Cortex of kidney (tissue), 1 donor: ENCODE data around the gene NEK1.

Source experiments
- DNase-seq: peaks from one replicate; lab custom pipeline; 2025; lab: John Stamatoyannopoulos, UW

The NEK1 gene

DNA sequence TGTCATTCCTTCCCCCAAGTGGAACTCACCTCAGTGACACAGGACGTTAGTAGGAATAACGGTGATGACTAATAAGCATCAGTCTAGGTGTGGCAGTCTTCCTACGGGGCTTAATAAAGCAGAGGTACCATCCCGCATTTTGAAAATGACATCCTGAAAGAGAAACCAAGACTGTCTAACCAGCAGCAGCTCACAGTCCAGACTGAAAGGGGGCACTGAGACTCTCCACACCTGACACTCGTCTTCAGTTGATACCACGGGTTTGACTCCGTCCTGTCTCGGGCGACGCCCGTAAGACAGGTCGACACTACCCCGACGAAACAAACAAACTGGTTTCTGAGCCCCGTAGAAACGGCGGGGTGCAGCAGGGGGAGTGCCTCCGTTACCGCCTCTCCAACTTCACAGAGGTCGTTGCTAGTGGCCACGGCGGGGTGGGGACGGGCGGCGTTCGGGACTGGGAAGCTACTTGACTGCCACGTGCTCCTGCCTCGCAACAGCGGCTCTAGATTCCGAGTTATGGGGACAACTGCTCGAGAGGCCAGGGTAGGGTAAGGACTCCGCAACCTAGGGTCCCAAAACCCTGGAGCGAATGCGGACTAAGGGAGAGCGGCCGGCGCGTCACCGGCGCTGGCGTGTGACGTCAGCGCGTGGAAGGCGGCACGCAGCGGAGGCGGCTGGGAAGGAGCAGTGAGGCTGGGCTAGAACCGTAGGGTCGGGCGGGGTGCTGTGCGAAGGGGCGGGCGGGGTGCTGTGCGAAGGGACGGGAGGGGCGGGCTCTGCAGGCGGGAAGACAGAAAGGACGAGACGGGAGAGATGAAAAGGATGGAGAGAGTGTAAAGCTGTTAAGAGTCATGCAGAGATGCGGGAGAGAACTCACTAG lies at the start of gene NEK1:
NEK1 (minus strand) TSS at position 593 of the 880 bp plus-strand sequence. CDS start 9,953 bp downstream, outside the sequence.
- no peak for DNase-seq

- no peak for DNase-seq
Observed at GRCh38 chr4:169661761-169662160, 49.4 kb upstream of the NEK1 start.

- DNase-seq: no peak
Observed at GRCh38 chr4:169660929-169661328, 48.5 kb upstream of the NEK1 start.

DNA sequence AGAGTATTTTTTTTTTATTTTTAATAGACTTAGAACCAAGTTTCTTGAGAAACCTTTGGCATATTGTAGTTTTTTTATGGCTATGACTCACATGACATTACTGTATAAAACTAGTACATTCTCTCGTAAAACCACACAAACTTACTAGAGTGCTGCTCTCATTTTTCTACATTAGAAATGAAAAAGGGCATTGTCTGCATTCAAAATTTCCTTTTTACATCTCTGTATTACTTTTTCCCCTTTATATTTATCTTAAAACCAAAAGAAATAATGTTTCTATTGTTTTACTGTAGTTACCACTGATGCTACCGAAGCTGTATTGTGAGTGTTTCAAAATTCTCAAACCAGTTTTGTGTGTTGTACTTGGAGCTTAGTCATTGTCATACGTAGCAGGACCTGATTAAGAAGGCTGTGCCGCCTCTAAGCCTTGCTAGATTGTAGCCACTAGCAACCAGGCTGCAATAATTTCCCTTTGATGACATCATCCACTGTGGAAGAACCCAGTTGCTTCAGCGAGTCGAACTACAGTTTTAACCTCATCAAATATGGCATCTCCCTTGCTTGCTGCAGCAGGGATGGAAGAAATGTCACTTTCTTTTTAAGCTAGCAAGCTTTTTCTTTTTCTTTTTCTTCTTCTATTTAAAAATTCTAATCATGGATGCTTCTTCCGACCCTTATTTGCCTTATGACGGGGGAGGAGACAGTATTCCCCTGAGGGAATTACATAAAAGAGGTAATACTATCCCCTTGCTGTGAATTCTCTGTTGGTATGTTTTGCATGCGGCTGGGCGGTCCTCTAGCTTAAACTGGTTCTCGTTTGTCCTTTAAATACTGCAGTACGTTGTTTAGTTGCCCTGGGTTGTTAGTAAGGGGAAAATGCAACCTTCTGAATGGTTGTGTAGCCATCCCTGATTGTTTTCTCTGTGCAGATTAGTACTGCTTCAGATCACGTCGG lies 47.6 kb upstream of the NEK1 start:
- no peak for DNase-seq

DNA sequence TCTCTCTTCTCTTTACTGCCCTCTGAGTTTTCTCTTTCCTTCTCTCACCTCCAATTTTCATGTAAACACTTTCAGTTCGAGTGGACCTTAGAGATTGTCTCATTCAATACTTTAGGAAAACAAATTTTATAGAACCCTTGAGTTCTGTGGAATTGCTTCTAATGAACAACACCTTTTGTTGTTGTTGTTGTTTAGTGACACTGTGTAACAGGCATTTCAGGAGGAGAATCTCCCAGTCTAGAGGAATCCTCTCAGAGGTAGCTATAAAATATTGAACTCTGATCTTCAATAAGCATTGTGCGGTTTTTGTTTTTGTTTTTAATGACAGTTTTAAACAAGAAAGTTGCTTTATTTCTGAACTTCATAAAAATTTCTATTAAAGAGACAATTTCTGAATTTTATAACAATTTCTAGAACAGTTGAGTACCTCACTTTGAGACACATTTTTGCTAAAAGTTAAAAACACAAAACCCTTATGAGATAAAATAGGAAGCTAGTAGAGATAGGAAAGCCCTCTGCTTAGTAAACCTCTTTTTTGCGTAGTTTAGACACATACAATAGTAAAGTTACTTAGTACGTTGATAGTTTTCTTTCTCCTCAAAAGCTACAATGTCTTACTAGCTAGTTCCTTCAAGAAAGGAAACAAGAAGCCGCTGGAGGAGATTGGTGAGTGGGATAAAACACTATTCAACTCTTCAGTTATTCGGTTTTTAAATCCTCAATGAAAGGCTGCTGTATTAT lies 46.8 kb upstream of the NEK1 start:
- DNase-seq: no peak

DNA sequence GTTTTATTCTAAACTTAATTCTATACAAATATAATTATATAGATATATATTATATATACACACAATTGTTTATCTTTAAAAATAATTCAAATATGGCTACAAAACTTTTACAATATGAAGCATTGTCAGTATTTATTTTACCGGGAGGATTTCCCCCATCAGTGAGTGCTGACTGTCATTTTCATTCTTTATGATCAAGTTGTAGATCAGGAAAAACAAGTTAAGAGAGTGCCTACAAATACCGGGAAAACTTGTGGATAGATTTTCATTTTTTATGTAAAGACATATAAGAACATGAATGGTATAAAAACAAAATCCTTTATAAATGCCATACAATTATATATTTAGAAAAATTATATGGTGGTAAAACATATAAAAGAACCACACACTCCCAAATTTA lies 45.8 kb upstream of the NEK1 start:
- DNase-seq: no peak

- DNase-seq: no peak
Observed at GRCh38 chr4:169657470-169658107, 45.2 kb upstream of the NEK1 start.

- DNase-seq: no peak
Observed at GRCh38 chr4:169655401-169655800, 43.0 kb upstream of the NEK1 start.

DNA sequence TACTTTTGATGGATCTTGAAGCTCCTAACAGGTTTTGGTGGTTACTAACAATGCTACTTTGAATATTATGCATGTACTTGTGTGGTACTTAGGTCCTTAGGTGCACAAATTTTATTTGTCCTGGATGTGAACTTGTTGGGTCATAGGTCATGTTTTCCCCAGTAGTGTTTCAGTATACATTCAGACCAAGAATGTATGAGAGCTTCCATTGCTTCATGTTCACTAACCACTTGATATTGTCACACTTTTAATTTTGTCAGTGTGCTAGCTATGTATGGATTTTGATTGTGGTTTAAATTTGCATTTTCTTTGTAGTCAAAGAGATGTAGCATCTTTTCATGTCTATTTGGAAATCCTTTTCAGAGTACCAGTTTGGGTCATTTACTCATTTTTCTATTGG lies 40.2 kb upstream of the NEK1 start:
- no peak for DNase-seq

GRCh38 chr4:169650227-169650936 lies 38.0 kb upstream of the NEK1 start:
- no peak for DNase-seq

DNA sequence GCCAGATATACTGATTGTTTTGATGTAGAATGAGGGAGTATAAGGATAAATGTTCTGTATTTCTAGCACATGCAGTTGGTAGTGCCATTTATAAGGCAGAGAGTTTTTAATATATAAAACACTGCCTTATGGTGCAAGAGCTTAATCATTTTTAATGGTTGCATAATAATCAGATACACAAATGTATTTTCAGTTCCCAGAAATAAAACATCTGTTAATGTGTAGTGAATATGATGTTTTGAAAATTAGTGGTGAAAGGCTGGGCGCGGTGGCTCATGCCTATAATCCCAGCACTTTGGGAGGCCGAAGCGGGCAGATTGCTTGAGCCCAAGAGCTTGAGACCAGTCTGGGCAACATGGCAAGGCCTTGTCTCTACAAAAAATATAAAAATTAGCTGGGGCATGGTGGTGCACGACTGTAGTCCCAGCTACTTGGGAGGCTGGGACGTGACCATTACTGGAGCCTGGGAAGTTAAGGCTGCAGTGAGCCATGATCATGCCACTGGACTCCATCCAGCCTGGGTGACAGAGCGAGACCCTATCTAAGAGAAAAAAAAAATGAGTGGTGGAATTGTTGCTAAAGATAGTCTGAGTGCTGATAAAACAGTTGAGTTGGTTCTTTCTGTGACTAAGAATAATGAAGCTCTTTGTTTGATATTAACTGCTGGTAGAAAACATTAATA lies 37.3 kb upstream of the NEK1 start:
- DNase-seq: no peak

DNA sequence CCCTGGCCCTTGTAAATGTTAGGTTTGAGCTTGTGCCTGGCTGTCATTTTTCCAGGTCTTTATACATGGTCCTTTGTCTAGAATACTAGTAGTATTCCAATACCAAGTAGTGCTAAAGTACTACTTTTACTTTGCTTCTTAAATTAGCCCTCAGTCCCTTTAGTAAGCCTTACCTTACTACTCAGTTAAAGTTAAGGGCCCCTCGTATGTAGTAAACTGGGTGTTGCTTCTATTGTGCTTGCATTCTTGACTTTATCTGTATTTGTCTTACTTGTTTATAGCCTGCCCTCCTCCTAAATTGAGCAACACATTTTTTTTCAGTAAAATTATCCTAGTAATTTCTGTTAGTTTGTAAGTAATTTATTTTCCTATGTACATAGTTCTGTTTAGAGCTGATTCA lies 33.2 kb upstream of the NEK1 start:
- no peak for DNase-seq

GRCh38 chr4:169644802-169645201 lies 32.4 kb upstream of the NEK1 start:
- no peak for DNase-seq

DNA sequence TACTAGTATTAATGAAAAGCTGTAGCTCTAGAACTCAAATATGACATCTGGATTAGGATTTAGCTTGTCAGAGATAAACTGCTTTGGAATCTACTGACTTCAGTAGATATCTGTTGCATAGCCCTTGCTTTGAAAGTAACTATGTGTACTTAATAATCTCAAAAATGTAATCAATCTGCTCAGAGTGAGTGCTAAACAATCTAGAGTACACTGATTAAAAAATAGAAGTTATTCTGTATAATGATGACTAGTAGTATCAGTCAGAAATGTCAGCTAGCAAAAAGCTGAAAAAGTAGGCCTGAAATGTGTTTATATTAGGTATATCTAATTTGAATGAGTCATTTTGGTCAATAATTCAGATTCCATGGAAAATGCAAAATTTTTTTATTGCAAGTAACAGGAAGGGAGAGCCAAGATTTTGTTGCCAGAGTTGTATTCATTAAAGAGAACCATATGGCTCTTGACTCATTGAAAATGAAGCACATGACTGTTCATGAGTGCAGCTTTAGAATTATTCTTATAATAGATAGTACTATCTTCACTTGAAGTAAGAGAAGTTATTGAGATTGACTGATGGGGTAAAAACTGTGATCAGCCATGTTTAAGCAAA lies 28.0 kb upstream of the NEK1 start:
- no peak for DNase-seq

GRCh38 chr4:169634975-169635374 lies 22.6 kb upstream of the NEK1 start:
- no peak for DNase-seq

- no peak for DNase-seq
Observed at GRCh38 chr4:169632896-169633295, 20.5 kb upstream of the NEK1 start.

DNA sequence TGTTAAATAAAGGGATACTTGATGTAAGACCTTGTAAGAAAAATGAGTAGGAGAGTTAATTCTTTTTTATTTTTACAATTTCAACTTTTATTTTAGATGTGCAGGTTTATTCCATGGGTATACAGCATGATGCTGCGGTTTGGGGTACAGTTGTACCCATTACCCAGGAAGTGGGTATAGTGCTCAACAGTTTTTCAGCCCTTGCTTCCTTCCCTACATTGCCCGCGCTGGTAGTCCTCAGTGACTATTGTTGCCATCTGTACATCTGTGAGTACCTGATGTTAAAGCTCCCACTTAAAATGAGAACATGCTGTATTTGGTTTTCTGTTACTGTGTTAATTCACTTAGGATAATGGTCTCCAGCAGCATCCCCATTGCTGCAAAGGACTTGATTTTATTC lies 17.7 kb upstream of the NEK1 start:
- no peak for DNase-seq

GRCh38 chr4:169628579-169628978 lies 16.2 kb upstream of the NEK1 start:
- no peak for DNase-seq

GRCh38 chr4:169627307-169627706 lies 14.9 kb upstream of the NEK1 start:
- no peak for DNase-seq
